ELF-1 (cell line): ENCODE results near the gene PCDH9.
"Not testable (repeated sequence)": the region's sequence is repeated elsewhere in the genome, so short reads cannot be mapped to it uniquely, and the experiment has no call there.

Experiments
- DNase-seq: peaks from one replicate; pipeline ENCODE4 v3.0.0-alpha.2; 2016; ENCODE audit warnings: low read depth, low spot score

PCDH9 gene

DNA sequence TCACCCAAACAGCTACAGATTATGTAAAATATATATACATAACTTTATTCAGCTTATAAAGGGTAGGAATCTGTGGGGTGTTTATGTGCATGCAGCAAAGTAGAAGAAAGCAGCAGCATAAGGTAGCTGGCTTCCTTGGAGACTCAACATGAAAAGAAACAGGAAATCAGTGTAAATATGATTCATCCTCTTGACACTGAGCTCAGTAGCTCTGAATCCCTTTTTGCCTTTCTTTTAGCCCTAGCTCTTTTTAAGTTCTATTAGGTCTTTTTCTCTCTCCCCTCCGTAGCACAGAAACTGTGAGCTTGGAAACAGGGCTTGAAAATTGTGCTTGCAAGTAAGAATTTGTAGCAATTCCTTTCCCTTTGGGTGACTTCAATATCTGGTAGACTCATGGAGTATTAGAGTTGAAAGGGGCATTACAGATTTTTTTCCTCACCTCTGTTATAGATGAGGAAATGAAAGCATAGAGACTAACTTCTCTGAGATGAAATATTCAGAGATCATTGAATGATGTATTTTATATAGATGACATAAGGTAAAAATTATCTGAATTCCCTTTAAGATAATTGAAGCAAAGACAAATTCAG is 314.4 kb downstream of the PCDH9 start:
- no peak for DNase-seq

DNA sequence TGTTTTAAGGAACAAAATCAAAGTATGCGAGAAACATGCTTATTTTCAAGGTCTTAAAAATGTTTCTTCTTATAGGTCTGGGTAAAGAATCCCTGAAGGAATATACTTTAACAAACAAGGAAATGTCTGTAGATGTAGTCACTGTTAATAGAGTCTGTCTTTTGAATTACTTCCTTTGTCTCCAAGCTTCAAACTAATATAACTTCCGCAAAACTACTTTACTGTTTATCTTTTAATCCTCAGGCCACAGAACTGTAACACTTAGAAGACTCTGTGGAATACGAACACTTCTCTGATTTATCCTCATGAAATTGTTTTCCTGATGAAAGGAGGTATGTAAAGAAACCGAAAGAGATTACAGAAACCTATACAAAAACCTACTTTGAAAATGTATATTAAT is 316.0 kb downstream of the PCDH9 start:
- no peak for DNase-seq

DNA sequence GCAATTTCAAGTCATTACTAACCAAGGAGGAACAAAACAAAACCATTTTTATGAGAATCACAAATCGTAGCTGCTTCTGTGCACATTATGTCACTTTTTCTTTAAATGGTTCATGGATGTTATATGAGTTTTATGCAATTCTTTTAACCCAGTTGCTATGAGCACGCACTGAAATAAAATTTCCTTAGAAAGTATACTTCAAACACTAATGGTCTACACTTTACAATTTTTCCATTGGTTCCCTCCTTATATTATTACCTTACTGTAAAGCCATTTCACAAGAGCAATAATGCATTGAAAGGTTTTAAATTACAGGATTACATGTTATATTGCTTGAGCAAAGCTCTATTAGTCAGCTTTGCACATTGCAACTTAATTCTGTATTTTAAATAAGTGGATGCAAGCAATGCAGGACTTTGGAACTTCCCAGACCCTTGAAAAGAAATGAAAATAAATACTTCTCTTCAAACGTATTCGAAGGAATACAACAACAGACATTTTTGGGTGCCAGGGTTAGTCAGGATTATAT is 318.7 kb downstream of the PCDH9 start:
- no peak for DNase-seq

DNA sequence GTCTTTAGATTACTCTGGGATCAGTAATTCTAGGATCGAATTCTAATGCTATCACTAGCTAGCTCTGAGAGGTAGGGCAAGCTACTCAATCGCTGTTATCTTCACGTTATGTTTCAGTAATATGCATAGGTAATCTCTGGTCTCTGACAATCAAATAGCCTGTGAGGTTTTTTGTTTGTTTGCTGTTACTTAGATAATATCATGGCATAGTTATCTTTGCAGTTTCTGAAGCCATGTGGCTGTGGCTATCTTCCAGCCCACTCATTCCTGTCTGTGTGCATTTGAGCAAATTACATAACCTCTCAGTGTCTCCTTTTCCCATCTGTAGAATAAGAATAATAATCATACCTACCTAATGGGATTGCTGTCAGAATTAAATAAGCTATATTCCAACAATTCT is 330.2 kb downstream of the PCDH9 start:
- DNase-seq = no peak

DNA sequence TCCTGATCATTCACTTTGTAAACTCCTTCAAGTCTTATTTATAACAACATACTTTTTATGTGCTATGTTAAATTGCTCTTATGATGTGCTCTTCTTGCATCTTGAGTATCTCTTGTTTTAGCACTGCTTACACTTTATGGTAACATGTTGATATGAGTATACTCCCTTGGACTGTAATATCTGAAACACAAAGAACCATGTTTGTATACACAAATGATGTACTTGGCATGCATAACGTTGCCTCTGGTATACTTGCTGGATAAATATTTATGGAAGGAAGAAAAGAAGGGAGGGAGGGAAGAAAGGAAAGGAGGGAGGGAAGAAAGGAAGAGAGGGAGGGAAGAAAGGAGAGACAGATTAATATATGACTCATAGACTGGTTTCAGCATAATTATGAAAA is 333.2 kb downstream of the PCDH9 start:
- no peak for DNase-seq

DNA sequence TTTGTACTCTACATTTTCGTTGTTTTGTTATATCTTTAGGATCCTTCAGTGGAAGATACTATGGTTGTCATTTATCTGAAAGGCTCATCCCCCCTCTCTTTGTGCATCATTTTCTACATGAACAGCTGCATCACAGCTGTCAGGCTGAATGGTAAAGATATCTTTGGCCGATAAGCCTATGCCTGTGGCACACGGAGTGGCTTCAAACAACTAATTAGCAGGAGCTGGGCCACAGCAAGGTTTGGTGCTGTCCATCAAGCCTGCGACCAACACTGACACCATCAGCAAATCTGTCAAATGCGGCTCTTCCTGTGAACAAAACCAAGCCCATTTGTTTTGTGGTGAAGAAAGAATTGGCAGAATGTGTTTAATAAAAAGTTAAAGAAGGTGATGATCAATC is 334.4 kb downstream of the PCDH9 start:
- DNase-seq = no peak

DNA sequence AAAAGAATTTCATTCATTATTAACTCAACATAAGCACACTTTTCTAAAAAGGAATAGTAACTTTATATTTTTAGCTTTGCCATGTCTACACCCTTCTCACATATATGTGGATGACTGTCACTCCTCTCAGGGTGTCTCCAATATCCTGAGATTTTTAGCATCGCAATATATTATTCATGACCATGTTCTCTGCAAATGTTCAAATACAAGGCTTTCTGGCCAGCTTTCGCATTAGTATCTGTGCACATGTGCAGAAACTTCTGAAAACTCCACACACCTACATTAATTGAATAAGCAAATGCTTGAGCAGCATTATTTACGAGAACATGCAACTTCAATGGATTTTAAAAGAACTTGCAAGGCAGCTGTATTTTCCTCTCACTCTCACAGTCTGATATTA is 334.8 kb downstream of the PCDH9 start:
- no peak for DNase-seq

DNA sequence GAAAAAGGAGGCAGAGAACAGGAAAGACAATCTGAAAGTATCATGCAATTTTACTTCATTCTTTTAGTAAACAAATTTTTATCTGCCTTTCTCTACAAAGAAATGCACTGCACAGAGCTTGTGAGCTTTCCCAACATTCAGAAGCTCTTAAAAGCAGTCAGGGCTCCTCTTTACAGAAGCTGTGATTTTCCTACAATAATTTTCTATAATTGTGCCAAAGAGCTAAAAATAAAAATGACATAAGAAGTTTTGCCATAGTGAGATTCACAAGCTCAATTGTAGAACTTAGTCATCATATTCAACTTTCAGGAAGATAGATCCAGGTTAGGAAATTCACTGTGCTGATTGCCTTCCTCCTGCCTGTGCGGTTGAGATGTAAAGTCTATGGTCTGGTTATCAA is 341.4 kb downstream of the PCDH9 start:
- DNase-seq = no peak

DNA sequence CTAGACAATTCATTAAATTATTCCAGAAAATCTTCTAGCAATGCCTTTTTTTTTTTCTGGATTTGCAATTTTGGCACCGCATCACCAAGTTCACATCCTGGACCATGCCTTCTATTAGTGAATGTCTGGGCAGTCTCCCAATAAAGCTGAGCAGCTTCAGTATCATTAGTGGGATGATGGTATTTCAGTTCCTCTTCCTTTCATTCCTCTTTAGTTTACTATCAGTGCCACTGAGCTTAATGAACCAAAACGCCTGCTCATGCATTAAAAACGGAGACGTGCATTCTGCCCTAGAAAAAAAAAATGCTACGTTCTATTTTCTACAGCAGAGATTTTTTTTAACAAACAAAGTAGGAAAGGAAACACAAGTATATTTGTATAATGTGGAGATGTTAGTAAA is 343.0 kb downstream of the PCDH9 start:
- DNase-seq = no peak

DNA sequence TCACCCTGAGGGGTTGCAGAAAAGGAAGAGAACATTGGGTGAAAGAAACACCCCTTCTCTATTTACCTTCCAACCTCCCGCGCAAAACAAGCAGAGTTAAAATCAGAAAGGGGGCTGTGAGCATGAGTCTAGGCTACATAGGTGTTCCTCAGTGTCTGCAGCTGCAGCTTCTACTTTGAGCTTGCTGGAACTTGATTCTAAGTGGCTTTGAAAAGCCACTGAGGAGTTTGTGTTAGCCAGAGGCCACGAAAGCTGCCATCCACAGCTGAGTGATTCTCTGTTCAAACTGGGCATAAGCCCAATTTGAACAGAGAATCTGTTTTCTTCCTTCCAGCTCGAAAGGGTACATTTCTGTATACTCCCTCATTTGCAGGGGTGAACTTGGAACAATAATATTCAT is 343.9 kb downstream of the PCDH9 start:
- peak; percentile 3 for DNase-seq

DNA sequence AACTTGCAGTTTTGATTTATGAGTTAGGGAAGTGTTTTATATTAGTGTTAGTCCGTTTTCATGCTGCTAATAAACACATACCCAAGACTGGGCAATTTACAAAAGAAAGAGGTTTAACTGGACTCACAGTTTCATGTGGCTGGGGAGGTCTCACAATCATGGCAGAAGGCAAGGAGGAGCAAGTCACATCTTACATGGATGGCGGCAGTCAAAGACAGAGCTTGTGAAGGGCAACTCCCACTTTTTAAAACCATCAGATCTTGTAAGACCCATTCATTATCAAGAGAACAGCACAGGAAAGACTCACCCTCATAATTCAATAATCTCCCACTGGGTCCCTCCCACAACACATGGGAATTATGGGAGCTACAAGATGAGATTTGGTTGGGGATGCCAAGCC is 349.0 kb downstream of the PCDH9 start:
- DNase-seq = not testable (repeated sequence)

DNA sequence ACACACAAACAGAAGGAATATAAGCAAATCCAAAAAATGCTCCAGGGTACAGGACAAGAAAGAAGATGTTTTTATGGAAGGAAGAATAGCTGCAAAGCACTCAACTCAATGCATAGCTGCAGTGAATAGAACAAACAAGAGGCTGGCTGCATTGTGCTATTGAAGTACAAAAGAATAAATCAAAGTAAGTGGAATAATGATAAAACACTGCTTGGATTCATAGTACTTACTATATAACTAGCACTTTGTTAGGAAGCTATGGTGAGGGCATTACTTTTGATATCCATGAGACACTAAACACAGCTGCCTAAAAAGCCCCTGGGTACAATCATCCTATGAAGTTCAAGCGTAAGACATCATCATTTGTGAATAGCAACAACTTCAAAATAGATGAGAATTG is 350.1 kb downstream of the PCDH9 start:
- no peak for DNase-seq

DNA sequence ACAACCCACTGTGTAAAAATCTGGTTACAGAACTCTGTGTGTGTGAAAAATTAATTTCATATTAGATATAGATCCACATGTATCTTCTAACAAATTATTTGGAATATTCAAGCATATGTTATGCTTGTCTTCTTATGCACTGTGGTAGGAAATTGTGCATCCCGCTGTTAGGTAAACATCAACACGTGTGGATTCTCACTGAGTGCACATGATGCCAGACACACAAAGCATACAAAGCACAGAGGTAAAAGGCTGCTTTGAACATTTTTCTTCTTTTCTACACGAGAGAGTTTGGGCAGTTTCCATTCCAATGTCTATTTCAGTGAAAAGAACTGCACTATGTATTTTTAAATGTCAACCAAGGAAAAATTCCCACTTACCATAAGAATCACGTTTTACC is 354.9 kb downstream of the PCDH9 start:
- DNase-seq = no peak

DNA sequence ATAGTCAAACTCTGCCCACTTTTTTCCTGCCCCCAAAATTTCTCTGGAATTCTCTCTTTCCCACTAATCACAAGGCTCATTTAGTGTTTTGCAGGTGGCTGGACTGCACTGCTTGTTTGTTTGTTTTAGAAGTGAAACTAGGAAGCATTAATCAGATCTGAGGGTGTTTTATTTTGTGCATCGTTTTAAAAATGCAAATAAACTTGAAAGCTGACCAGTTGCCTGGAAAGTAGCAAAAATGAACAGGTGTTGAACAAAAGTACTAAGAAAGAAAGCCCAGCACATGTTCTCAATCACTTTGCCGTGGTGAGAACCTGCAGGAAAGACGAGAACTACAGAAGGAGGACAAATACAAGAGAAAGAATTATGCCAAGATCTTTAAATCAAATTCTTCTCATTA is 365.5 kb downstream of the PCDH9 start:
- no peak for DNase-seq

DNA sequence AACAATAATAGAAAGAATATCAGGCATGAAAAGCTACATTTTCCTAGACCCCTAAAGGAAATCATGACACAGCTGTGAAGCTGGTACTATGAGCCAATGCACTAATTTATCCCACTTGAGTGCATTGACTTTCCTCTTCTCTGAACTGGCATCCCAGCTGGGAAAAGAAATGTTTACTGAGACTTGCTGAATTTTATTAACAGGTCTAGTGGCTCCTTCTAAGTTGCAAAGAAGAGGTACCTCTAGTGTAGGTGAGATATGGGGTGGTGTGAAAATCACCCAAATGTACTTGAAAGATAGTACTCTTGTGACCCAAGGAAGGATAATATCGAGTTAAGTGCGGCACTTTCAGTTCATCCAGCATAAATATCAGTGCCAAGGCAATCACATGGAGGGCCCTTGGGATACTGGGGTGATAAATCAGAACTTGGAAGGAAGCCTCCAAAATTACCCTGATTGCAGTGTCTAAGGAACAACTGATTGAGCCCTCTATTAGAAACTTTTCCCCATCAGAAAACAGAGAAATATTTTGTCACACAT is 369.2 kb downstream of the PCDH9 start:
- DNase-seq = no peak

DNA sequence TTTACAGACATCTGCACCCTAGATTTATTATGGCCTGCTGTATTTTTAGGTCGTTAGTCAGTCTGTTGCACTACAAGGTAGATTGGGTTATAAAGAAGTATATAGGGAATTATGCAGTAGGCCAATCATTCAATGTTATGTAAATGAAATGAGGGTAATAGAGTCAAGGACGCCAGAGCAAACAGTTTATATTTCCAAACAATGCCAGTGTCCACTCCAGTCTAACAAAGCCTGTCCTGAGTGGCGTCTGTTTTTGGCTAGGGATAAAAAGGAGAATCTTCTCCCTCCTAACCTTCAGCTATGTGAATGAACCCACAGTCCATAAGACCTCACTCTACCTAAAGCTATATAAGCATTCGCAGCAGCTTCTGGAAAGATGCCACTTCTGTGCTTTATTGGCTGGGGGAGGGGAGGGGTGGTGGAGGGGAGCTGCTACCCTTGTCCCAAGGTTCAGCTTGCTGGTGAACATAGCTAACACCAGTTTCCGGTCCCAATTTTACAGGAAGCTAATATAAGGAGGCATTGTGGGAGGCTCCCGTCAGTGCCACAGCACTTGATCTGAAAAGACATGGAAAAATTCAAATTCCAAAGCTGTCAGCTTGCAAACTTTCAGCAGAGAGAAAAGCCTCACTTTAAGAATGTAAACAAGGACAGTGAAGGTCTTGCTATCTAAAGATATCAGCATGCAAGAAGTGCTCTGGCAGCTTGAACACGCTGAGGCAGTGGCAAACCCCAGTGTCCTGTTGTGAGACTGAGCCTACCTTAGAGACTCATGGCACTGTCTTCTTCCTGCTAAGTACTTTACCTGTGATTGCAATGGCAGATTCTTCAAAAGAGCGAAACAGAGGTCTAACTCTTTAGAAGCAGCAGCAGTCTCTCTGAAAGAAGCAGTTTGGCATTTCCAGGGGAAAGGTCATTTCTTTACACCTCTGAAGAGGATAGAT is 369.9 kb downstream of the PCDH9 start:
- peak; percentile 10 for DNase-seq

DNA sequence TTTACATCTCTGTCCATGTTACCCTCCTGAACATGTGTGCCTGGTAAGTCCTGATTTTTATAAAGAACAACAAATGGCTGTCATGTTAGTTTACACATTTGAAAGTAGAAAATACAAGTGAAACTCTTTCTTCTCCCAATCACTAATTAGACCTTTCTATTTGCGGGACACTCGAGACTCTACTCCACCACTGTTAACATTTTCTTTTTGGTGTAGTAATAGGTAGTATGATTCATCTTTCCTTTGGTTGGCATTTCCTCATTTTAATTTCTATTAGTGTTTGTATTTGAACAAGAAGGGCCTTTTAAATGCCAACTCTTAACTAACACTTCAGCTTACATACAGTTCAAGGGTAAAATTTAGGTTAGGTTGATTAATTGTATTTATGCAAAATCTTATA is 371.1 kb downstream of the PCDH9 start:
- DNase-seq = no peak

DNA sequence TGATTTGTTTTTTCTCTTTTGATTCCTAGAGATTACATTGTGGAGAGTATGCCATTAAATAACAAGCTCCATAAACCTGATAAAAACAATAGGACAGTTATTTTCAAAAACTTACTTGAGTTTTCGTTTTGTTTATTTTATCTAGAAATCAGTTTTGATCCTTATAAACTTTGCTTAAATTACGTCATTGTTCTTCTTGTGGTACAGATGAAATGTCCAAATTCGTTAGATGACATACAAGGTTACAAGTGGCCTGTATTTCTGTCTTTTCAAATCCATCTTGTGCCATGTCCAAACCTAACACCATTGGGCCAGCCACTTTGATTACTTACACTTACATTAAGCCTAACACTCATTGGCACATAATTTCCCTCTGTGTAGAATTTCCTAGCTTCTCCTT is 372.0 kb downstream of the PCDH9 start:
- DNase-seq = no peak

DNA sequence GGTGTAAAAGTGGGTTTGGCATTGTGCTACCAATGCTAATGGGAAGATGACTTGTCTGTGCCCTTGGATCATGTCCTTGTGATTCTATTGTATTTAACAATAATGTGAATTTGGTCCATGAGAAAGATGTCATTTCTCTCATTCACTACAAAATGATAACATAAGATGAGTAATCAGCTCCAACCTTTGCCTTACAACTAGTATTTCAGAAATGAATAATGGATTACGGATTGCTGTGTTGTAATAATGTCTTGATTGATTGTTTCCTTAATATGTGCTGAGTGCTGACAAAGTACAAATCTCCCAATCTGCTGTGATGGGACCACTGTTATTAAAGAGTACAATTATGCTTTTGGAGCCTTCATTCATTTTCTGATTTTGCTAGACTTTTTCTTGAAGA is 375.0 kb downstream of the PCDH9 start:
- no peak for DNase-seq

DNA sequence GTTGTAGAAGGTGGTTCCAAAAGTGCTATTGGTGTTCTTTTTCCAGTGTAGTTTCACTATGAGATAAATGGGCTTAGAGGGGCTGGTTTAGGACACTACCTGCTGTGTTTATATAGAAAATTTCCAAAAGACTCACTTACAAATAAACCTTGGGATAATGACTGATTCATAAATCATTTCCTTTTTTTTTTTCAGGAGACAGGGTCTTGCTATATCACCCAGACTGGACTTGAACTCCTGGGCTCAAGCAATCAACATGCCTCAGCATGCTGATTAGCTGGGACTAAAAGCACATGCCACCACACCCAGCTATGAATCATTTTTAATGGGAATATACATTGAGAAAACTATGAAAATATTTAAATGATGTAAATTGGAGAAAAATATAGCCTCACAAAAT is 376.6 kb downstream of the PCDH9 start:
- no peak for DNase-seq

DNA sequence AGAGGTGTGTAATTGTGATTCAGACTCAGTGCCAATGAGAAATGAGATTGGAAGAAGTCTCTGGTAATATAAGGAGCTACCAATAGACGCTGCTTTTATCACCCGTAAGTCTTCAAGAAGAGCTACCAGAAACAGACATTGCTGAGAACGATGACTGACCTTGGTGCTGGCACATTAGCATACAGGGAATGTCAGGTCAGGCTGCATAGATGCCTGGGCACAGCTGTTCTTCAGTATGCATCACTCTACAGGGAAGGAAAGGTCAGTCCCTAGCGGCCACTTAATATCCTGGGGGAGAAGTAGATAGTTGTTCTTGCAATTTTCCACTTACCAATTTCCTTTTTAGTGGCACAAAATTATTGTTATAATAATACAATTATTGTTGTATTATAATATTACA is 380.4 kb downstream of the PCDH9 start:
- DNase-seq = no peak

DNA sequence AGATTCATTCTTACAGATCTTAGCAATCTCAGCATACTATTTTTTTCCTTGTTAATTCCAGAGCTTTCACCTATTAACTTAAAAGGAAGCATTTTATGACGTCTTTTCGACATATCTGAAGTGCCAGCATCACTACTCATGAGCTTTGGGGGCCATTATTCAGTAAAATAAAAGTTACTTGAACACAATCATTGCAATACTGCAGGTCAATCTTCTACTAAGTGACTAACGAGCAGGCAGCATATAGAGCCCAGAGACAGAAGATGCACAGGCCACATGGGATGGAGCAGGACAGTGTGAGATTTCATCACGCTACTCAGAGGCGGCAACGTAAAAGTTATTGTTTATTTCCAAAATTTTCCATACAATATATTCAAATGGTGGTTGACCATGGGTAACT is 382.6 kb downstream of the PCDH9 start:
- no peak for DNase-seq

DNA sequence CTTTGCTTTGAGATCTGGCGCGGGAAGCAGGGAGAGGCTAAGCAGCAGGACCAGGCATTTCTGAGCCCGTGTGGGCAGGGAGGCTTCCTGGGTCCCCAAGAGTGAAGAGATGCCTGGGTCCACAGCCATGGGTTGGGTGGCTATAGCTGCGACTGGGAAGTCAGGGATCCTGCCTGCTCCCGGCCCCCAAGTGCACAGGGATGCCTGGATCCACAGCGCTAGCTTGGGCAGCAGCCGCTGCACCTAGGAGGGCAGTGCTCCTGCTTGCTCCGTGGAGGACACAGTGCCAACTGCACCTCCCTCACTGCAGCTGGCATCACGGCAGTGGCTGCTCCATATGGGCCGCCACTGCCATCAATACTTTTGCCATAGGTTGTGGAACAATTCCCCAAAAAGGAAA is 384.7 kb downstream of the PCDH9 start:
- no peak for DNase-seq
